Heart right ventricle (tissue), 16 donors: ENCODE data around the gene DNAJC2. TPM values are rescaled to one million over a fixed set of nuclear protein-coding genes. Genes with fewer than 3 reads are reported as not detected.

Source experiments
- ATAC-seq, 8 donors: fragments of 200-7000 bp; cut with Tn5 transposase; one replicate each; pipeline ENCODE4 v1.9.1; 2020; ENCODE audit warnings: mild to moderate bottlenecking in 8 of 8, moderate library complexity in 8 of 8, moderate number of reproducible peaks in 1 of 8
- DNase-seq, 2 donors: peaks; one replicate each; pipeline ENCODE4 v3.0.0-alpha.2; 2020
- H3K27ac ChIP-seq, 10 donors: fragments of 200-600 bp; sonication (generic) in 2 of 10; one replicate each; pipeline versions ENCODE4 v1.5.0 to v1.8.0; 2020 to 2022; ENCODE audit warnings: mild to moderate bottlenecking in 3 of 10
- H3K27me3 ChIP-seq, 7 donors: fragments of 200-600 bp; one replicate each; pipeline ENCODE4 v1.8.0; 2021 to 2022; ENCODE audit warnings: mild to moderate bottlenecking in 2 of 7
- H3K36me3 ChIP-seq, 9 donors: fragments of 200-600 bp; sonication (generic) in 1 of 9; one replicate each; pipeline versions ENCODE4 v1.5.0 to v1.8.0; 2020 to 2022; ENCODE audit warnings: mild to moderate bottlenecking in 2 of 9
- H3K4me1 ChIP-seq, 9 donors: fragments of 200-600 bp; sonication (generic) in 1 of 9; one replicate each; pipeline versions ENCODE4 v1.5.0 to v1.8.0; 2020 to 2022; ENCODE audit warnings: mild to moderate bottlenecking in 4 of 9
- H3K4me3 ChIP-seq, 10 donors: fragments of 200-600 bp; sonication (generic) in 2 of 10; one replicate each; pipeline versions ENCODE4 v1.5.0 to v1.8.0; 2020 to 2022; ENCODE audit warnings: mild to moderate bottlenecking in 7 of 10, moderate library complexity in 2 of 10
- H3K9me3 ChIP-seq, 11 donors: fragments of 200-600 bp in 10 of 11; sonication (generic) in 2 of 11; one replicate each; pipeline versions ENCODE4 v1.5.0 to v1.8.0; 2013 to 2022; ENCODE audit warnings: mild to moderate bottlenecking in 2 of 11, control low read depth in 1 of 11, moderate library complexity in 1 of 11
- WGBS, 2 donors: extraction: QIAGEN DNeasy Blood & Tissue Kit; methylation state at CpG; one replicate each; pipeline ENCODE4 v1.1.7; 2013; ENCODE audit warnings: inconsistent platforms in 1 of 2; 5-methylcytosine and 5-hydroxymethylcytosine counted together
- intact Hi-C, 10 donors: fragments of 100-400 bp; cut with DNase I; formaldehyde crosslinking; loops; one replicate each; pipeline versions ENCODE4 v1.11.1 to v1.14.2; 2022
- polyA plus RNA-seq, 2 donors: library from polyadenylated mRNA; stranded (reverse); fragments of 200-250 nt; gene quantifications; one replicate each; pipeline ENCODE4 v1.2.3, GENCODE V29; 2013
- total RNA-seq, 10 donors: library from RNA; stranded (reverse); fragmentation: NEBNext Ultra II Directional in 3 of 10; extraction: Animal tissue kit (Norgen Biotek cat#: 25700) in 3 of 10; gene quantifications; one replicate each; pipeline versions ENCODE4 v1.2.1 to v1.2.4, GENCODE V29; 2021 to 2023
- TF ChIP-seq, protein P1 (sequence below), 9 donors: fragments of 200-600 bp; sonication (generic) in 2 of 9; IDR thresholded peaks; one replicate each; pipeline versions ENCODE4 v1.5.0 to v1.8.0; 2021 to 2022; ENCODE audit warnings: antibody characterized with exemption in 9 of 9, mild to moderate bottlenecking in 5 of 9, moderate library complexity in 1 of 9
- donor health status: Arrhythmogenic right ventricular cardiomyopathy.
- donor health status: ischemic (EF 13 %, LVEDD 7.1; RV severe dilation, severe dysfunction).
- donor health status: healthy with polysubstance abuse.
- donor health status: DM: no; HTN: yes; CAD: no.
- donor health status: DM: no; HTN: no; CAD: no.
- donor health status: ischemic (EF 25% LVEDD 6.9; RV normal size, moderate dysfunction).
- donor health status: ischemic (EF 25% LVEDD 5.7; RV mildly dilated, moderate dysfunction).
- donor health status: healthy.
- donor health status: DM: yes; HTN: yes; CAD: no.
- donor health status: Ischemic cardiomyopathy.
- donor health status: ischemic (EF 35%, LVEDD 5.7; RV mildly dilated, moderate dysfunction).
- donor health status: nonischemic (EF 11% LVEDD 7.7; RV severe dilation, severe dysfunction).
- donor health status: DM: yes; HTN: yes; CAD: no.
- donor health status: PGD.
- donor health status: ischemic (EF 29% LVEDD 5.4; RV normal size, mild dysfunction).
- donor health status: nonischemic (EF 23%, LVEDD 6.1; RV moderate dilation, normal function).

The DNAJC2 gene
- total and polyA plus RNA-seq, 12 donors, result 11.4 to 31.8 (median 14.0) TPM

DNA sequence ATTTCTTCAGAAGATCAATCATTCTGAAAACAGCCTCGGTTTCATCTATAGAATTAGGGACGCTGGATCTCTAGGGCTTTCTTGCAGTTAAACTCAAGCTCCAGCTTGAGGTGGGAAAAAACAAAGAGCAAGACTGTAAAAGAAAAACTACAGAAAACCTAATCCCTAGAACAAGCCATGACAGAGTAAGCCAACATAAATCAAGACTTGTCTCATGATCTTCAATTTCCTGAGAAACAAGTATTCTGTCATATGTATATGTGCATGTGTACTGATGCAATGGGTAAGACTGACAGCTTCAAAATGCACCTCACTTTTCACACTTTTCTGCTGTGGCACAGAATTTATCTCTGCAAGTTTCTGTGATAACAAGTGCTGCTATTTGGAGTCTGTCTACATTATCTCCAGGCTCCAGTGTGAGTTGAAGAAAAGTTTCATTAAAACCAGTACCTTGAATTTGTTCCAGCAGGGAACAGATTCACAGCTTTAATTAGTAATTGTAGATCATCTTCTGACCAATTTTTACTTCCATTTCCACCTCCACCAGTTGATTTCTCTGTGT lies 28.1 kb downstream of the DNAJC2 start:
- peaks cover 0 to 8% (median 0%) of the 10 kb centered on the region in 9 donors for H3K4me1 ChIP-seq
- H3K9me3 ChIP-seq, result no peaks in the 10 kb centered on the region
- no peaks in the 10 kb centered on the region for H3K27me3 ChIP-seq
- H3K27ac ChIP-seq, result peak overlapping the region in 1 of 10 donors; percentile 25
- H3K36me3 ChIP-seq, result peaks cover 5 to 100% (median 88%) of the 10 kb centered on the region in 9 donors
- H3K4me3 ChIP-seq, result no peak overlapping the region
- WGBS, 2 donors, result 85 to 95% methylated on average over 2 of the region's 2 CpGs
- ATAC-seq (no peak), DNase-seq (no peak)
- intact Hi-C loops, result loop anchor here in 2 of 10 donors (5.0 kb wide), 2 partner anchors 41 to 46 kb away; no protein-coding TSS in a partner anchor
- TF ChIP-seq, protein P1, sequence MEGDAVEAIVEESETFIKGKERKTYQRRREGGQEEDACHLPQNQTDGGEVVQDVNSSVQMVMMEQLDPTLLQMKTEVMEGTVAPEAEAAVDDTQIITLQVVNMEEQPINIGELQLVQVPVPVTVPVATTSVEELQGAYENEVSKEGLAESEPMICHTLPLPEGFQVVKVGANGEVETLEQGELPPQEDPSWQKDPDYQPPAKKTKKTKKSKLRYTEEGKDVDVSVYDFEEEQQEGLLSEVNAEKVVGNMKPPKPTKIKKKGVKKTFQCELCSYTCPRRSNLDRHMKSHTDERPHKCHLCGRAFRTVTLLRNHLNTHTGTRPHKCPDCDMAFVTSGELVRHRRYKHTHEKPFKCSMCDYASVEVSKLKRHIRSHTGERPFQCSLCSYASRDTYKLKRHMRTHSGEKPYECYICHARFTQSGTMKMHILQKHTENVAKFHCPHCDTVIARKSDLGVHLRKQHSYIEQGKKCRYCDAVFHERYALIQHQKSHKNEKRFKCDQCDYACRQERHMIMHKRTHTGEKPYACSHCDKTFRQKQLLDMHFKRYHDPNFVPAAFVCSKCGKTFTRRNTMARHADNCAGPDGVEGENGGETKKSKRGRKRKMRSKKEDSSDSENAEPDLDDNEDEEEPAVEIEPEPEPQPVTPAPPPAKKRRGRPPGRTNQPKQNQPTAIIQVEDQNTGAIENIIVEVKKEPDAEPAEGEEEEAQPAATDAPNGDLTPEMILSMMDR (IDR thresholded peaks at IDR 0.05), result no peak

DNA sequence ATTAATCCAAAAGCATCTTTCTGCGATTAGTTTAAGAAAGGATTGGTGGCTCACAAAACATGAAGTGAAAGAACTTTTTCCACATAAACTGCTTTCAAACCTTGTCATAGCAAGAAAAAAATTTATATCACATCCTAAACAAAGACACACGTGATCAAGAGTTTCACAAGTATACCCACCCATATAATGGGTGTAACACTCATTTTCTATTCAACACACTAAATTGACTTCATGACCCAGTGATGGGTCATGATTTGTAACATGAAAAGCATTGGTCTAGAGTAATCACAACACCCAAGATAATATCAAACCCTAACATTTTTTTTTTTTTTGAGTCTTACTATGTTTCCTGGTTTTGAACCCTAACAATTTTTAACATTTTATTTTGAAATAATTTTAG lies 29.7 kb downstream of the DNAJC2 start:
- H3K9me3 ChIP-seq, result no peaks in the 10 kb centered on the region
- ATAC-seq (no peak), DNase-seq (no peak)
- TF ChIP-seq, protein P1 (IDR thresholded peaks at IDR 0.05), result no peak
- H3K4me3 ChIP-seq, result no peak overlapping the region
- intact Hi-C loops, result loop anchor here in 2 of 10 donors (5.0 kb wide), 2 partner anchors 42 to 47 kb away; no protein-coding TSS in a partner anchor
- H3K27ac ChIP-seq, result peak overlapping the region in 1 of 10 donors; percentile 47
- WGBS, 2 donors, result 84 to 88% methylated on average over 2 of the region's 2 CpGs
- no peaks in the 10 kb centered on the region for H3K27me3 ChIP-seq
- peaks cover 0 to 8% (median 0%) of the 10 kb centered on the region in 9 donors for H3K4me1 ChIP-seq
- peaks cover 0 to 100% (median 87%) of the 10 kb centered on the region in 9 donors for H3K36me3 ChIP-seq

DNA sequence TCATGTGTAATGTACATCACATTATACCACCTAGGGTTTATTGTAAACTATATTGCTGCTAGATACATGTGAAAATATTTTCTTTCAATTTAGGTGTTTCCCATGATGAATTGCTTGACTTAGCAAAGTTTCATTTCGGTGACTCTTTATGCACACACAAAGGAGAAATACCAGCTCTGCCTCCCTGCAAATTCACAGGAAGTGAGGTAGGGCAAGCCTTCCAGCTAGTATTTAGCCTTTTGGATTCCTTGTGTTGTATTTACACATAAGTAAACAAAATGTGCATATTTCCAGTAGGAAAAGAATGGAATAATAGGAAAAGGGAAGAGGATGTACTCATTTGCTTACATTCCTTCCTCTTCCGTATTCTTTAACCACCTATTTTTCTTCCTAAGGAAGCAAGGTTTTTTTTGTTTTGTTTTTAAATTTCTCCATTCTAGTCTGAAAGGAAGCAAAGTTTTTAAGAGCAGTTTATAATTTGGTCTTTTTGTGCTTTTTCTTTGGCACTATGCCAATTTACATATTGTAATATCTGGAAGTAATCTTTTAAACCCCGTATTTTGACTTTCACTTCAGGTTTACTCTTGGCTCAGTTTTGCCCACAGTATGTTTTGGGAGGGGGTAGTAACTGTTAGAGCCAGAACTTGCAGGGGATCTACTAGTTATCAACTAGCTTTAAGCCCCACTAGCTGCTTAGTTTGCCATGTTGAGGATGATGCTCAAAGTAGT lies 36.9 kb downstream of the DNAJC2 start:
- H3K9me3 ChIP-seq, result no peaks in the 10 kb centered on the region
- ATAC-seq (no peak), DNase-seq (no peak)
- H3K4me1 ChIP-seq, result peaks cover 0 to 9% (median 0%) of the 10 kb centered on the region in 9 donors
- peak overlapping the region in 1 of 10 donors; percentile 11 for H3K27ac ChIP-seq
- H3K36me3 ChIP-seq, result peaks cover 0 to 100% (median 90%) of the 10 kb centered on the region in 9 donors
- intact Hi-C loops, result loop anchor here in 1 of 10 donors (5.0 kb wide), 1 partner anchor 50 kb away; no protein-coding TSS in a partner anchor
- H3K27me3 ChIP-seq, result no peaks in the 10 kb centered on the region
- H3K4me3 ChIP-seq, result no peak overlapping the region
- TF ChIP-seq, protein P1 (IDR thresholded peaks at IDR 0.05), result no peak
- 70 to 71% methylated on average over 3 of the region's 3 CpGs for WGBS, 2 donors

DNA sequence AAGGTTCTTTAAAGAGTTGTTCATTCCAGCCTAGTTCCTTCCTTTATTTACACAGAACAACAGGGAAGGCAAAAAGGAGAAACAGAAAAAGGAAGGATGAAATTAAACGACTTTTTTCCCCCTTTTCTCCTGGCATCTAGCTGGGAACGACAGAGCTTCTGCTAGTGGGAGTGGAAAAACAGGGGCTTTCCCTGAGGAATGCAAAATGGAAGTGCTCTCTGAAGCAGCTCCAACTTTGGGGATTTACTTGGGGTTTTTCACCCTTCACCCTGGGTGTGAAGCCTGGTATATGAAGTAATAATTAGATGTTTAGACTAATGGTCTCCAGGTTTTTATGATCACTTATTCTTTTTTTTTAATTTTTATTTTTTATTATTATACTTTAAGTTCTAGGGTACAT lies 43.1 kb downstream of the DNAJC2 start:
- intact Hi-C loops, result no loop called here
- ATAC-seq, result no peak
- TF ChIP-seq, protein P1 (IDR thresholded peaks at IDR 0.05), result no peak
- Histone ChIP-seq H3K9me3 (no peaks in the 10 kb centered on the region), H3K36me3 (peaks cover 0 to 79% (median 51%) of the 10 kb centered on the region in 9 donors), H3K27ac (no peak overlapping the region), H3K4me3 (no peak overlapping the region), H3K4me1 (peaks cover 0 to 23% (median 17%) of the 10 kb centered on the region in 9 donors), H3K27me3 (no peaks in the 10 kb centered on the region)
- 67 to 74% methylated on average over 2 of the region's 2 CpGs for WGBS, 2 donors
- DNase-seq, result no peak
